Thoracic aorta (tissue), 2 donors: ENCODE data around the gene DNMT3L. TPM values are rescaled to one million over a fixed set of nuclear protein-coding genes. Genes with fewer than 3 reads are reported as not detected.

Experiments used
- ATAC-seq: fragments of 150-250 bp; one replicate; pipeline ENCODE4 v1.8.0; 2017; ENCODE audit warnings: low read depth; ENCODE audit not compliant: insufficient number of reproducible peaks, low FRiP score
- DNase-seq: peaks from one replicate; pipeline ENCODE4 v3.0.0-alpha.2; 2020; ENCODE audit warnings: low spot score
- H3K27ac ChIP-seq, 2 donors: fragments of 200-600 bp; sonication (generic); 1 replicate in 1 of 2; 2 replicates in 1 of 2; pipeline ENCODE4 v1.5.1; 2016; ENCODE audit warnings: mild to moderate bottlenecking in 2 of 2, moderate library complexity in 2 of 2
- H3K27me3 ChIP-seq: fragments of 200-600 bp; sonication (generic); replicated peaks from 2 replicates; pipeline ENCODE4 v1.6.0; 2016; ENCODE audit warnings: mild to moderate bottlenecking; ENCODE audit not compliant: insufficient read depth
- H3K36me3 ChIP-seq: fragments of 200-600 bp; sonication (generic); one replicate; pipeline ENCODE4 v1.5.1; 2016
- H3K4me1 ChIP-seq, 2 donors: fragments of 200-600 bp; sonication (generic); 1 replicate in 1 of 2; 2 replicates in 1 of 2; pipeline versions ENCODE4 v1.5.1 to v1.6.0; 2016; ENCODE audit warnings: low read depth in 2 of 2, mild to moderate bottlenecking in 1 of 2; ENCODE audit not compliant: control insufficient read depth in 1 of 2
- H3K4me3 ChIP-seq: fragments of 200-600 bp; sonication (generic); 2 replicates; pipeline ENCODE4 v1.5.1; 2016; ENCODE audit warnings: mild to moderate bottlenecking
- H3K9me3 ChIP-seq: fragments of 200-600 bp; sonication (generic); 2 replicates; pipeline ENCODE4 v1.5.1; 2016
- CTCF ChIP-seq: fragments of 200-600 bp; sonication (generic); IDR thresholded peaks from one replicate; pipeline ENCODE4 v1.5.1; 2019; ENCODE audit warnings: antibody characterized with exemption
- total RNA-seq, 2 donors: library from RNA; depleted of rRNA; stranded (reverse); fragments of >200 nt; gene quantifications; one replicate each; pipeline versions ENCODE4 v1.1.0 to v1.2.3, GENCODE V29; 2016

DNMT3L gene
- total RNA-seq, 2 donors from 2014 or later = not detected

- Histone ChIP-seq H3K36me3 (no peaks in the 10 kb centered on the region), H3K4me3 (no peak overlapping the region), H3K27me3 (no peaks in the 10 kb centered on the region), H3K4me1 (peaks cover 2 to 8% of the 10 kb centered on the region in 2 donors), H3K9me3 (no peaks in the 10 kb centered on the region), H3K27ac (no peak overlapping the region)
- no peak for TF ChIP-seq CTCF
- ATAC-seq (no peak), DNase-seq (no peak)
Observed at GRCh38 chr21:44291078-44291935, 29.6 kb upstream of the DNMT3L start.

DNA sequence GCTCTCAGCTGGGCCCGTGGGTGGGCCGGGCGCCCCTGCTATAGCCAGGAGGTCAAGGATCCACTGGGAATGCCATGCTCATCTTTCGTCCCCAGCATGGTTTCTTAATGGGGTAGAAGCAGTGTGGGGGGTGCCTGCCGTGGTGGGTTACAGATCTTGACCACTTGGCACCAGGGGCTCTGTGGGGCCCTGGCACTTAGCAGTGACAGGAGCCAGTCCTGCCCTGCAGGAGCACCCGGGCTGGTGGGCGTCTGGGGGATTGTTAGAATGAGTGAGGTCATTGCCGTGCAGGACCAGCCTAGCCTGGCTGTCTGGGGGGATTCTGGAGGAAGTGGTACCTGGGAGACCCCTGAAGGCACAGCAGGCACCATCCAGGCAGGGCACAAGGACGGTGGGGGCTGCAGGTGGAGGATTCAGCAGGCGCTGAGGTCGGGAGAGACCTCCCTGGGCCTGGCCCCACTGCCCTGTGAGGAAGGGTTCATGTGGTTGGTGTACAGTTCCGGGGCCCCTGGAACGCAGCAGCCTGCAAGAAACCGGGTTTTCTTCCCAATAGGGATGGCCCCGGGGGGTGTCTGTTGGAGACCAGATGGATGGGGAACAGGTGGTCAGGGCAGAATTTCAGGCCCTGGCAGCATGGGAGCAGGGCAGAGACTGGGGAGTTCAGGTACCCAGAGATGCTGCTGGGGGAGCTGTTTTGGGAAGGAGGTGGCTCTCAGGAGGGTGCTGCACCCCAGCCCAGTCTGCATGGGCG, 28.8 kb upstream of the DNMT3L start:
- Histone ChIP-seq H3K4me3 (no peak overlapping the region), H3K36me3 (no peaks in the 10 kb centered on the region), H3K27ac (no peak overlapping the region), H3K4me1 (peaks cover 2 to 8% of the 10 kb centered on the region in 2 donors), H3K27me3 (no peaks in the 10 kb centered on the region), H3K9me3 (no peaks in the 10 kb centered on the region)
- ATAC-seq = no peak
- DNase-seq = no peak
- TF ChIP-seq CTCF = no peak

DNA sequence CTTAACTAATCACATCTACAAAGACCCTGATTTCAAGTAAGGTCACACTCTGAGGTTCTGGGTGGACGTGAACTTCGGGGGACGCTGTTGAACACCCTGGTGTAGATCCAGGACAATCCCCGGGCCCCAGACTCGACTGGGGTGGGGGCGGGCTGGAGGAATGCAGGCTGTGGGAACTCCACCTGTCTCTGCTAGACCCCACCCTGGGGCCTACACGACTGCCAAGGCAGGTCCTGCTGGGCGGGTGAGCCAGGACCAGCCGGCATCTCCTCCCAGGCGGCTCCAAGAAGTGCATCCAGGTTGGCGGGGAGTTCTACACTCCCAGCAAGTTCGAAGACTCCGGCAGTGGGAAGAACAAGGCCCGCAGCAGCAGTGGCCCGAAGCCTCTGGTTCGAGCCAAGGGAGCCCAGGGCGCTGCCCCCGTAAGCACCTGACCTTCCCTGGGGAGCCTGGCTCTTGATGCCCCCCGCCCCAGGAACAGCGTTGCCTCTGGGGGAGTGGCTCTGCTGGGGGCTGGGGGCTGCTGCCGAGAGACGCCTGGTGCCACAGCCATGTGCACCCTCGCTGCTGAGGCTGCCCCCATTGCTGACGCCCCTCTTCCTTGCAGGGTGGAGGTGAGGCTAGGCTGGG, 27.8 kb upstream of the DNMT3L start:
- no peak for TF ChIP-seq CTCF
- DNase-seq (no peak), ATAC-seq (no peak)
- H3K36me3 ChIP-seq = no peaks in the 10 kb centered on the region
- no peak overlapping the region for H3K4me3 ChIP-seq
- peaks cover 0 to 3% of the 10 kb centered on the region in 2 donors for H3K4me1 ChIP-seq
- H3K9me3 ChIP-seq = no peaks in the 10 kb centered on the region
- no peak overlapping the region for H3K27ac ChIP-seq
- no peaks in the 10 kb centered on the region for H3K27me3 ChIP-seq

GRCh38 chr21:44288251-44289110, 26.8 kb upstream of the DNMT3L start:
- DNase-seq (no peak), ATAC-seq (no peak)
- no peaks in the 10 kb centered on the region for H3K4me1 ChIP-seq
- H3K9me3 ChIP-seq = no peaks in the 10 kb centered on the region
- H3K36me3 ChIP-seq = no peaks in the 10 kb centered on the region
- no peak for TF ChIP-seq CTCF
- H3K27me3 ChIP-seq = no peaks in the 10 kb centered on the region
- no peak overlapping the region for H3K4me3 ChIP-seq
- no peak overlapping the region for H3K27ac ChIP-seq
